Smooth muscle cell (in vitro differentiated cells): ENCODE results near the gene AQP1. TPM values are rescaled to one million over a fixed set of nuclear protein-coding genes. Genes with fewer than 3 reads are reported as not detected.
A peak's percentile ranks its signal among the peaks of the same experiment; 100 is the strongest.

Experiments used
- DNase-seq: peaks from one replicate; lab custom pipeline; 2025; ENCODE audit not compliant: unreplicated experiment; lab: John Stamatoyannopoulos, UW
- H2AFZ ChIP-seq: fragments of 200-600 bp; sonication (generic); 2 replicates; pipeline ENCODE4 v1.6.0; 2016; ENCODE audit warnings: antibody characterized with exemption, low read depth, mild to moderate bottlenecking
- H3F3A ChIP-seq: fragments of 200-600 bp; sonication (generic); 2 replicates; pipeline ENCODE4 v1.6.0; 2017; ENCODE audit warnings: antibody characterized with exemption, low read depth
- H3K27ac ChIP-seq: fragments of 200-600 bp; sonication (generic); 2 replicates; pipeline ENCODE4 v1.5.1; 2016; ENCODE audit warnings: low read depth, mild to moderate bottlenecking
- H3K27me3 ChIP-seq: fragments of 200-600 bp; sonication (generic); 2 replicates; pipeline ENCODE4 v1.6.1; 2016; ENCODE audit warnings: low read depth, mild to moderate bottlenecking
- H3K36me3 ChIP-seq: fragments of 200-600 bp; sonication (generic); 2 replicates; pipeline ENCODE4 v1.5.1; 2016; ENCODE audit warnings: low read depth
- H3K4me1 ChIP-seq: fragments of 200-600 bp; sonication (generic); 2 replicates; pipeline ENCODE4 v1.5.1; 2016; ENCODE audit warnings: low read depth
- H3K4me2 ChIP-seq: fragments of 200-600 bp; sonication (generic); 2 replicates; pipeline ENCODE4 v1.6.0; 2016; ENCODE audit warnings: mild to moderate bottlenecking
- H3K4me3 ChIP-seq: fragments of 200-600 bp; sonication (generic); 2 replicates; pipeline ENCODE4 v1.5.1; 2016; ENCODE audit warnings: mild to moderate bottlenecking
- H3K79me2 ChIP-seq: fragments of 200-600 bp; sonication (generic); 2 replicates; pipeline ENCODE4 v1.6.0; 2016; ENCODE audit warnings: low read depth, mild to moderate bottlenecking
- H3K9ac ChIP-seq: fragments of 200-600 bp; sonication (generic); 2 replicates; pipeline ENCODE4 v1.6.0; 2016; ENCODE audit warnings: low read depth
- H3K9me3 ChIP-seq: fragments of 200-600 bp; sonication (generic); replicated peaks from 2 replicates; pipeline ENCODE4 v1.5.1; 2016; ENCODE audit warnings: low read depth
- H4K20me1 ChIP-seq: fragments of 200-600 bp; sonication (generic); 2 replicates; pipeline ENCODE4 v1.6.0; 2016; ENCODE audit warnings: low read depth
- WGBS: methylation state at CpG from one replicate; pipeline ENCODE4 v1.1.7; 2016; ENCODE audit warnings: low lambda C conversion rate; 5-methylcytosine and 5-hydroxymethylcytosine counted together
- polyA plus RNA-seq: library from polyadenylated mRNA; unstranded; fragments of >200 nt; fragmentation: Nextera tagmentation; extraction: Ambion mirVana; gene quantifications from 2 replicates; pipeline ENCODE4 v1.2.1, GENCODE V29; 2016
- total RNA-seq: library from RNA; depleted of rRNA; stranded (reverse); fragments of >200 nt; gene quantifications from 2 replicates; pipeline ENCODE4 v1.2.3, GENCODE V29; 2014
- TF ChIP-seq, protein P1 (sequence below): fragments of 200-600 bp; sonication (generic); IDR thresholded peaks from 2 replicates; pipeline ENCODE4 v1.5.1; 2017; ENCODE audit warnings: borderline replicate concordance, mild to moderate bottlenecking, antibody characterized with exemption; ENCODE audit not compliant: insufficient read depth, poor library complexity, severe bottlenecking

AQP1 gene
- total and polyA plus RNA-seq, 2 experiments from 2014 or later = 2,330 to 2,747 TPM

DNA sequence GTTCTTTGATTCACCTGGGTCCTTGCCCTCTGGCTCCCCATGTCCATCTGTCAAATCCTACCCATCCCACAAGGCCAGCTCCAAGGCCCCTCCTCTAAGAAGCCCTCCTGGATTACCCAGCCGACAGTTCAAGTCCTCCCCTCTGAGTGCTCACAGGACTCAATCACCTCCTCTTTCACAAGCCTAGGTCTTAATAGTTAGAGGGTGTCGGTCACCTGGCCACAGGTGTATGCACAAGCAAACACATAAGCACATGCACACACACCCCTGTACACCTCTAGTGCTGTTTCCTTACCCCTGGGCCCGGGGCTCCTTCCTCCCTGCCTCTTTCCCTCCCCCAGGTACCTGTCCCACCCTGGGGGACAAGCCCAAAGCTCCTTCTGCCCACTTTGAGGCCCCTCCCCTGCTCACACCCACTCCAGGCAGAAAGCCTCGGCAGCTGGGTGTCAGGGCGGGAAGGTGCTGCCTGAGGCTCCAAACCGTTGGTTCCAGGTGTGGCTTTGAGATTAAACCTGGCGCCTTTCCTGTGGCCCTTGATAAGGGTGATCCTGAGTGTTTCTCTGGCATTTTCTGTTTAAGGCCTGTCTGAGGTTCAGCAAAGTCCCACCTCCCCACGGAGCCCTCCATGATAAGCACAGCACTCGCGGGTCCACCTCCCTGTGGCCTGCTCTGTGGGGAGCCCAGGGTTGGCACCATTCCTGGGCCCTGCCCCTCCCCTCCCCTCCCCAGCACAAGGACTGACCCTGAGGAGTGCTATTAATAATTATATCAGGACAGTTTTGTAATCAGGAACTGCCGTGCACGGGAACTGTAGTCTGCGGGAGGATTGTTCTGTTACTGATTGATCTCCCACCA is 14.6 kb upstream of the AQP1 start:
- no peaks in the 10 kb centered on the region for H3F3A ChIP-seq
- no peaks in the 10 kb centered on the region for H3K79me2 ChIP-seq
- no peaks in the 10 kb centered on the region for H3K9me3 ChIP-seq
- no peak overlapping the region for H2AFZ ChIP-seq
- TF ChIP-seq, protein P1, sequence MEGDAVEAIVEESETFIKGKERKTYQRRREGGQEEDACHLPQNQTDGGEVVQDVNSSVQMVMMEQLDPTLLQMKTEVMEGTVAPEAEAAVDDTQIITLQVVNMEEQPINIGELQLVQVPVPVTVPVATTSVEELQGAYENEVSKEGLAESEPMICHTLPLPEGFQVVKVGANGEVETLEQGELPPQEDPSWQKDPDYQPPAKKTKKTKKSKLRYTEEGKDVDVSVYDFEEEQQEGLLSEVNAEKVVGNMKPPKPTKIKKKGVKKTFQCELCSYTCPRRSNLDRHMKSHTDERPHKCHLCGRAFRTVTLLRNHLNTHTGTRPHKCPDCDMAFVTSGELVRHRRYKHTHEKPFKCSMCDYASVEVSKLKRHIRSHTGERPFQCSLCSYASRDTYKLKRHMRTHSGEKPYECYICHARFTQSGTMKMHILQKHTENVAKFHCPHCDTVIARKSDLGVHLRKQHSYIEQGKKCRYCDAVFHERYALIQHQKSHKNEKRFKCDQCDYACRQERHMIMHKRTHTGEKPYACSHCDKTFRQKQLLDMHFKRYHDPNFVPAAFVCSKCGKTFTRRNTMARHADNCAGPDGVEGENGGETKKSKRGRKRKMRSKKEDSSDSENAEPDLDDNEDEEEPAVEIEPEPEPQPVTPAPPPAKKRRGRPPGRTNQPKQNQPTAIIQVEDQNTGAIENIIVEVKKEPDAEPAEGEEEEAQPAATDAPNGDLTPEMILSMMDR = no peak
- H3K27ac ChIP-seq = no peak overlapping the region
- H3K4me3 ChIP-seq = no peak overlapping the region
- H3K4me1 ChIP-seq = peaks cover 14% of the 10 kb centered on the region
- no peaks in the 10 kb centered on the region for H4K20me1 ChIP-seq
- peak overlapping the region; percentile 29 for H3K4me2 ChIP-seq
- H3K27me3 ChIP-seq = no peaks in the 10 kb centered on the region
- DNase-seq = no peak
- WGBS = 72% methylated on average over 13 of the region's 13 CpGs
- H3K36me3 ChIP-seq = no peaks in the 10 kb centered on the region
- H3K9ac ChIP-seq = no peak overlapping the region

DNA sequence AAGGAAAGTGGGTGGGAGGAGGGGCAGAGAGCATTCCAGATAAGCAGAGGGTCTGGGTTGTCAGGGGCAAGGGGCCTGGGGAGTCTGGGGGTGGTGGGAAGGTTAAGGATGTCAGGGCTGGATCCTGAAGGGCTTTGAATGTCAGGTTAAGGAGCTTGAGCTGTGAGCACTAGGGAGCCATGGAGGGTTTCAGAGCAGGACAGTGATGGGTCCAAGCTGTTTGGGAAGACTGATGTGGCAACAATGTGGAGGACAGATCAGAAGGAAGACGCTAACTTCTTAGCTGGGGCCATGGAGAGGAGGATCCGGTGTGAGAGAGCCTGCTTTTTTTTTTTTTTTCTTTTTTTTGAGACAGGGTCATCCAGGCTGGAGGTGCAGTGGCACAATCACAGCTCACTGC is 13.9 kb upstream of the AQP1 start:
- Histone ChIP-seq H3K27me3 (no peaks in the 10 kb centered on the region), H3K36me3 (no peaks in the 10 kb centered on the region), H3K27ac (no peak overlapping the region), H3F3A (no peaks in the 10 kb centered on the region), H4K20me1 (no peaks in the 10 kb centered on the region), H3K4me2 (no peak overlapping the region), H3K9ac (no peak overlapping the region), H3K4me3 (no peak overlapping the region), H3K9me3 (no peaks in the 10 kb centered on the region), H3K79me2 (no peaks in the 10 kb centered on the region), H2AFZ (no peak overlapping the region), H3K4me1 (peaks cover 14% of the 10 kb centered on the region)
- DNase-seq = no peak
- TF ChIP-seq, protein P1 = no peak
- 88% methylated on average over 2 of the region's 2 CpGs for WGBS

DNA sequence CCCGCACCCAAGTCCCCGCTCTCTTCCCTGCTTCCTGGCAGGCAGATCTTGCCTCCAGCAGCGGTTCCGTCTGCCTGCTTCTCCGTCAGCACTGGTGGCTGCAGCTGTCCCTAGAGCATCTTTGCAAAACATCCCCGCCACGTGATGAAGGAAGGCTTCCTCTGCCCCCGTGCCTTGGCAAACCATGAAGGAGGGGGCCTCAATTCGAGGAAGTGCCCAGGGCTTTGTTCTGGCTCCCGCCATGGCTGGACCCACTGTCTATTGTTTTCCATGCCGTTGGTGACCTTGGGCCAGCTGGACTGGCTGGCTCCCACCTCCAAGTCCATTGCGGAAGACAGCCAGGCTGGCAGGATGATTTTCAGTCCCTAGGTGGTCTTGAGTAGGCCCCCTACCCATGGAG is 13.2 kb upstream of the AQP1 start:
- Histone ChIP-seq H3K4me2 (no peak overlapping the region), H3K9me3 (no peaks in the 10 kb centered on the region), H3K27ac (no peak overlapping the region), H4K20me1 (no peaks in the 10 kb centered on the region), H3K27me3 (no peaks in the 10 kb centered on the region), H2AFZ (no peak overlapping the region), H3K9ac (no peak overlapping the region), H3F3A (no peaks in the 10 kb centered on the region), H3K36me3 (no peaks in the 10 kb centered on the region), H3K4me3 (no peak overlapping the region), H3K4me1 (peaks cover 14% of the 10 kb centered on the region), H3K79me2 (no peaks in the 10 kb centered on the region)
- WGBS = 96% methylated on average over 12 of the region's 12 CpGs
- DNase-seq = no peak
- TF ChIP-seq, protein P1 = no peak

DNA sequence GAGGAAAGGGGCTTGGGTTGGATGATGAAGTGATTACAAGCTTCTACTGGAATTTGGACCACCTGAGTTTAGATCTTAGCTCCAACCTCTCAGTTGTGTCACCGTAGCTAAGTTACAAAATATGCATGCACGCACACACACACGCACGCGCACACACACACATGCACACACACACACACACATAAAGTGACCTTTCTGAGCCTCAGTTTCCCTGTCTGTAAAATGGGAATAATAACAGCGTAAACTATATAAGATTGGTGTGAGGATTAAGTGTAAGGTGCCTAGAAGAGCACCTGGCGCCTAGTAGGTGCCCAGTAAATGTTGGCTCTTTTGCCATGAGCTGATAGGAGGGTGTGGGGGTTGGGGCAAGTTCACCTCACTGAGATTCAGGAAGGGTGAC is 12.6 kb upstream of the AQP1 start:
- Histone ChIP-seq H3K4me3 (no peak overlapping the region), H3K27me3 (no peaks in the 10 kb centered on the region), H3F3A (no peaks in the 10 kb centered on the region), H3K9ac (no peak overlapping the region), H4K20me1 (no peaks in the 10 kb centered on the region), H3K27ac (peak overlapping the region; percentile 70), H3K4me2 (no peak overlapping the region), H3K4me1 (peaks cover 11% of the 10 kb centered on the region), H3K79me2 (no peaks in the 10 kb centered on the region), H2AFZ (no peak overlapping the region), H3K9me3 (no peaks in the 10 kb centered on the region), H3K36me3 (no peaks in the 10 kb centered on the region)
- no peak for DNase-seq
- TF ChIP-seq, protein P1 = no peak
- over 99% methylated on average over 7 of the region's 7 CpGs for WGBS
